Loucy (cell line): Measurements from ENCODE around the gene PHYHD1.

Experiments used
- H2AFZ ChIP-seq: fragments of 200-600 bp; sonication (generic); 2 replicates; pipeline ENCODE4 v1.6.0; 2016; ENCODE audit warnings: antibody characterized with exemption, mild to moderate bottlenecking, low read length, moderate library complexity
- H3F3A ChIP-seq: fragments of 200-600 bp; 2 replicates; pipeline ENCODE4 v1.6.0; 2016; ENCODE audit warnings: antibody characterized with exemption, low read depth, mild to moderate bottlenecking
- H3K27me3 ChIP-seq: fragments of 200-600 bp; sonication (generic); 2 replicates; pipeline ENCODE4 v1.6.1; 2014; ENCODE audit warnings: low read length, mild to moderate bottlenecking; ENCODE audit not compliant: insufficient read depth, poor library complexity, severe bottlenecking
- H3K36me3 ChIP-seq: fragments of 200-600 bp; sonication (generic); 2 replicates; pipeline ENCODE4 v1.6.1; 2016; ENCODE audit warnings: low read length; ENCODE audit not compliant: insufficient read depth
- H3K4me1 ChIP-seq: fragments of 200-600 bp; sonication (generic); 2 replicates; pipeline ENCODE4 v1.5.1; 2014; ENCODE audit warnings: low read length, mild to moderate bottlenecking; ENCODE audit not compliant: insufficient read depth, poor library complexity, severe bottlenecking
- H3K4me2 ChIP-seq: fragments of 200-600 bp; sonication (generic); 2 replicates; pipeline ENCODE4 v1.6.0; 2014; ENCODE audit warnings: antibody characterized with exemption, low read length, low read depth, mild to moderate bottlenecking; ENCODE audit not compliant: poor library complexity, severe bottlenecking
- H3K4me3 ChIP-seq: fragments of 200-600 bp; sonication (generic); 2 replicates; pipeline ENCODE4 v1.5.1; 2014; ENCODE audit warnings: low read length, mild to moderate bottlenecking, mixed read lengths; ENCODE audit not compliant: poor library complexity, severe bottlenecking
- H3K79me2 ChIP-seq: fragments of 200-600 bp; sonication (generic); 2 replicates; pipeline ENCODE4 v1.6.1; 2014; ENCODE audit warnings: low read length; ENCODE audit not compliant: insufficient read depth
- H3K9ac ChIP-seq: fragments of 200-600 bp; sonication (generic); 2 replicates; pipeline ENCODE4 v1.6.0; 2014; ENCODE audit warnings: mild to moderate bottlenecking, low read depth, low read length, moderate library complexity; ENCODE audit not compliant: poor library complexity, severe bottlenecking
- H3K9me2 ChIP-seq: fragments of 200-600 bp; sonication (generic); replicated peaks from 2 replicates; pipeline ENCODE4 v1.6.1; 2016; ENCODE audit warnings: low read depth, low read length, mixed read lengths
- H3K9me3 ChIP-seq: fragments of 200-600 bp; sonication (generic); 2 replicates; pipeline ENCODE4 v1.6.1; 2014; ENCODE audit warnings: mild to moderate bottlenecking, antibody characterized with exemption, low read length, low read depth; ENCODE audit not compliant: insufficient read depth
- H4K20me1 ChIP-seq: fragments of 200-600 bp; sonication (generic); 2 replicates; pipeline ENCODE4 v1.6.0; 2014; ENCODE audit warnings: antibody characterized with exemption, low read length, mild to moderate bottlenecking; ENCODE audit not compliant: insufficient read depth, poor library complexity, severe bottlenecking
- EZH2phosphoT487 ChIP-seq: fragments of 200-600 bp; IDR thresholded peaks from 2 replicates; pipeline ENCODE4 v1.6.1; 2018; ENCODE audit warnings: antibody characterized with exemption, mild to moderate bottlenecking, moderate library complexity, borderline replicate concordance
- TF ChIP-seq, protein P1 (sequence below): fragments of 200-600 bp; sonication (generic); conservative IDR thresholded peaks from 2 replicates; pipeline ENCODE4 v1.5.1; 2014; ENCODE audit warnings: mild to moderate bottlenecking, antibody characterized with exemption, low read length

Gene PHYHD1

GRCh38 chr9:128916745-128917144, 4.0 kb upstream of the PHYHD1 start:
- no peaks in the 10 kb centered on the region for H3K27me3 ChIP-seq
- no peaks in the 10 kb centered on the region for H3K4me1 ChIP-seq
- no peaks in the 10 kb centered on the region for H3F3A ChIP-seq
- no peaks in the 10 kb centered on the region for H3K79me2 ChIP-seq
- H3K4me3 ChIP-seq: no peak overlapping the region
- H3K9me2 ChIP-seq: no peaks in the 10 kb centered on the region
- no peak overlapping the region for H3K4me2 ChIP-seq
- H3K9ac ChIP-seq: no peak overlapping the region
- H3K36me3 ChIP-seq: peaks cover 15% of the 10 kb centered on the region; the same call in 1 of the 2 replicates
- H3K9me3 ChIP-seq: no peaks in the 10 kb centered on the region
- no peak overlapping the region for H2AFZ ChIP-seq
- H4K20me1 ChIP-seq: no peaks in the 10 kb centered on the region
- TF ChIP-seq, protein P1, sequence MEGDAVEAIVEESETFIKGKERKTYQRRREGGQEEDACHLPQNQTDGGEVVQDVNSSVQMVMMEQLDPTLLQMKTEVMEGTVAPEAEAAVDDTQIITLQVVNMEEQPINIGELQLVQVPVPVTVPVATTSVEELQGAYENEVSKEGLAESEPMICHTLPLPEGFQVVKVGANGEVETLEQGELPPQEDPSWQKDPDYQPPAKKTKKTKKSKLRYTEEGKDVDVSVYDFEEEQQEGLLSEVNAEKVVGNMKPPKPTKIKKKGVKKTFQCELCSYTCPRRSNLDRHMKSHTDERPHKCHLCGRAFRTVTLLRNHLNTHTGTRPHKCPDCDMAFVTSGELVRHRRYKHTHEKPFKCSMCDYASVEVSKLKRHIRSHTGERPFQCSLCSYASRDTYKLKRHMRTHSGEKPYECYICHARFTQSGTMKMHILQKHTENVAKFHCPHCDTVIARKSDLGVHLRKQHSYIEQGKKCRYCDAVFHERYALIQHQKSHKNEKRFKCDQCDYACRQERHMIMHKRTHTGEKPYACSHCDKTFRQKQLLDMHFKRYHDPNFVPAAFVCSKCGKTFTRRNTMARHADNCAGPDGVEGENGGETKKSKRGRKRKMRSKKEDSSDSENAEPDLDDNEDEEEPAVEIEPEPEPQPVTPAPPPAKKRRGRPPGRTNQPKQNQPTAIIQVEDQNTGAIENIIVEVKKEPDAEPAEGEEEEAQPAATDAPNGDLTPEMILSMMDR: no peak
- no peak for TF ChIP-seq EZH2phosphoT487

DNA sequence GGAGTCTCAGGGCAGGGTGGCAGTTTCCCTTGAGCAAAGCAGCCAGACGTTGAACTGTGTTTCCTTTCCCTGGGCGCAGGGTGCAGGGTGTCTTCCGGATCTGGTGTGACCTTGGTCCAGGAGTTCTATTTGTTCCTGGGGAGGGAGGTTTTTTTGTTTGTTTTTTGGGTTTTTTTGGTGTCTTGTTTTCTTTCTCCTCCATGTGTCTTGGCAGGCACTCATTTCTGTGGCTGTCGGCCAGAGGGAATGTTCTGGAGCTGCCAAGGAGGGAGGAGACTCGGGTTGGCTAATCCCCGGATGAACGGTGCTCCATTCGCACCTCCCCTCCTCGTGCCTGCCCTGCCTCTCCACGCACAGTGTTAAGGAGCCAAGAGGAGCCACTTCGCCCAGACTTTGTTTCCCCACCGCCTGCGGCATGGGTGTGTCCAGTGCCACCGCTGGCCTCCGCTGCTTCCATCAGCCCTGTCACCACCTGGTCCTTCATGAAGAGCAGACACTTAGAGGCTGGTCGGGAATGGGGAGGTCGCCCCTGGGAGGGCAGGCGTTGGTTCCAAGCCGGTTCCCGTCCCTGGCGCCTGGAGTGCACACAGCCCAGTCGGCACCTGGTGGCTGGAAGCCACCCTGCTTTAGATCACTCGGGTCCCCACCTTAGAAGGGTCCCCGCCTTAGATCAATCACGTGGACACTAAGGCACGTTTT, 3.5 kb upstream of the PHYHD1 start:
- Histone ChIP-seq H3F3A (no peaks in the 10 kb centered on the region), H3K9me2 (no peaks in the 10 kb centered on the region), H3K4me1 (no peaks in the 10 kb centered on the region), H4K20me1 (no peaks in the 10 kb centered on the region), H3K9me3 (no peaks in the 10 kb centered on the region), H3K4me3 (no peak overlapping the region), H3K79me2 (no peaks in the 10 kb centered on the region), H3K4me2 (no peak overlapping the region), H3K27me3 (no peaks in the 10 kb centered on the region), H3K36me3 (peaks cover 15% of the 10 kb centered on the region; the same call in 1 of the 2 replicates), H2AFZ (no peak overlapping the region), H3K9ac (no peak overlapping the region)
- no peak for TF ChIP-seq EZH2phosphoT487
- TF ChIP-seq, protein P1: no peak

DNA sequence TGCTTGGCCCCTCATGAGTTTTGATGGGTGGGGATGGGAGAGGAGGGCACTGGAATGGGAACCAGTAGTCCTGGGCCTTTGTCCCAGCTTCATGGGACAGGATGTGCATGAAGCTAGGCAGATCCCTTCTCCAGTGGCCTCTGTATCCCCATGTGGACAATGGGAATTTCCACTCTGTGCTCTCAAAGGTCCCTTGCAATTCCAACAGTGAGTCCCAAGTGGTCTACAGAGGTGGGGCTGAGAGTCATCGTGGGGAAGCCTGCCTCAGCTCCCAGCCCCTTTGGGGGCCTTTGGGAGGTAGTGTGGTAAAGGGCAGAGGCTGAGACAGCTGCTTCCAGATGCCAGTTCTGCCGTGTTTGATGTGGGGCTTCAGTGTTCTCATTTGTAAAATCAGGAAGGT, 1.9 kb upstream of the PHYHD1 start:
- Histone ChIP-seq H3K9ac (no peak overlapping the region), H3K9me3 (no peaks in the 10 kb centered on the region), H3F3A (no peaks in the 10 kb centered on the region), H3K4me1 (no peaks in the 10 kb centered on the region), H3K9me2 (no peaks in the 10 kb centered on the region), H3K4me3 (no peak overlapping the region), H3K36me3 (peaks cover 15% of the 10 kb centered on the region; the same call in 1 of the 2 replicates), H3K79me2 (no peaks in the 10 kb centered on the region), H3K4me2 (no peak overlapping the region), H2AFZ (no peak overlapping the region), H4K20me1 (no peaks in the 10 kb centered on the region), H3K27me3 (no peaks in the 10 kb centered on the region)
- TF ChIP-seq, protein P1: no peak
